Keratinocyte (primary cell): ENCODE data around the gene LITAFD. TPM values are rescaled to one million over a fixed set of nuclear protein-coding genes. Genes with fewer than 3 reads are reported as not detected.

Experiments
- DNase-seq: peaks from one replicate; pipeline ENCODE4 v3.0.0-alpha.2; 2011; ENCODE audit warnings: low read depth, missing footprints, low spot score
- FAIRE-seq: peaks from 2 replicates; lab custom pipeline; 2011; peaks lifted over from hg19 to GRCh38; lab: Jason Lieb, UNC
- H2AFZ ChIP-seq: 2 replicates; pipeline ENCODE4 v1.6.0; 2012; ENCODE audit warnings: low read length, control low read depth, inconsistent platforms; ENCODE audit not compliant: control insufficient read depth
- H3K27ac ChIP-seq: 2 replicates; pipeline ENCODE4 v1.5.1; 2011; ENCODE audit warnings: low read length; ENCODE audit not compliant: control insufficient read depth, insufficient read depth
- H3K27me3 ChIP-seq: 3 replicates; pipeline ENCODE4 v1.6.0; 2011; ENCODE audit warnings: low read length; ENCODE audit not compliant: control insufficient read depth, insufficient read depth; ENCODE audit errors: extremely low read depth
- H3K36me3 ChIP-seq, 2 experiments: 2 replicates in 1 of 2; 3 replicates in 1 of 2; pipeline ENCODE4 v1.5.1; 2011; ENCODE audit warnings: low read length in 2 of 2, mild to moderate bottlenecking in 1 of 2; ENCODE audit not compliant: control insufficient read depth in 2 of 2, insufficient read depth in 2 of 2; ENCODE audit errors: extremely low read depth in 1 of 2
- H3K4me1 ChIP-seq: 3 replicates; pipeline ENCODE4 v1.5.1; 2011; ENCODE audit warnings: low read length; ENCODE audit not compliant: control insufficient read depth, insufficient read depth; ENCODE audit errors: extremely low read depth
- H3K4me2 ChIP-seq: 3 replicates; pipeline ENCODE4 v1.6.0; 2011; ENCODE audit warnings: low read depth, low read length; ENCODE audit not compliant: control insufficient read depth, insufficient read depth; ENCODE audit errors: extremely low read depth
- H3K4me3 ChIP-seq, 3 experiments: fragments of 200-600 bp in 1 of 3; sonication (generic) in 1 of 3; 2 replicates in 2 of 3; 3 replicates in 1 of 3; pipeline ENCODE4 v1.5.1; 2011 to 2016; ENCODE audit warnings: low read length in 3 of 3, mild to moderate bottlenecking in 3 of 3, control low read depth in 2 of 3, inconsistent platforms in 1 of 3, low read depth in 1 of 3, mixed read lengths in 1 of 3, mixed run types in 1 of 3, moderate library complexity in 1 of 3; ENCODE audit not compliant: control insufficient read depth in 2 of 3, insufficient read depth in 2 of 3; ENCODE audit errors: extremely low read depth in 1 of 3
- H3K79me2 ChIP-seq: 2 replicates; pipeline ENCODE4 v1.6.0; 2012; ENCODE audit warnings: low read length; ENCODE audit not compliant: control insufficient read depth, insufficient read depth
- H3K9ac ChIP-seq: 3 replicates; pipeline ENCODE4 v1.6.0; 2011; ENCODE audit warnings: low read length; ENCODE audit not compliant: control insufficient read depth, insufficient read depth; ENCODE audit errors: extremely low read depth
- H3K9me1 ChIP-seq: 3 replicates; pipeline ENCODE4 v1.6.0; 2011; ENCODE audit warnings: low read length; ENCODE audit not compliant: control insufficient read depth, insufficient read depth; ENCODE audit errors: extremely low read depth
- H3K9me3 ChIP-seq: 2 replicates; pipeline ENCODE4 v1.5.1; 2012; ENCODE audit warnings: low read depth, low read length; ENCODE audit not compliant: control insufficient read depth
- H4K20me1 ChIP-seq: 3 replicates; pipeline ENCODE4 v1.6.0; 2011; ENCODE audit warnings: low read length; ENCODE audit not compliant: control insufficient read depth, insufficient read depth; ENCODE audit errors: extremely low read depth
- CTCF ChIP-seq, 3 experiments: IDR thresholded peaks in 1 of 3; conservative IDR thresholded peaks in 1 of 3; optimal IDR thresholded peaks in 1 of 3; 2 replicates in 2 of 3; 3 replicates in 1 of 3; pipeline versions ENCODE3 to v1.5.1; 2011; ENCODE audit warnings: low read length in 3 of 3, mild to moderate bottlenecking in 3 of 3, moderate library complexity in 2 of 3, control low read depth in 1 of 3, inconsistent platforms in 1 of 3; ENCODE audit not compliant: insufficient read depth in 2 of 3; ENCODE audit errors: extremely low read depth in 1 of 3
- EZH2 ChIP-seq: IDR thresholded peaks from one replicate; pipeline ENCODE4 v1.6.1; 2012; ENCODE audit warnings: inconsistent platforms, mild to moderate bottlenecking, low read length, moderate library complexity
- dilution Hi-C: fragments of 300-500 bp; cut with MboI; formaldehyde crosslinking; loops from one replicate; pipeline ENCODE4 v1.7.0; 2020; ENCODE audit warnings: low sequenced_read_pairs; ENCODE audit not compliant: extremely low pct_ligation_motif_present
- polyA plus RNA-seq, 5 experiments: library from polyadenylated mRNA; depleted of rRNA in 3 of 5; stranded (reverse) in 3 of 5; stranded (forward) in 1 of 5; unstranded in 1 of 5; fragments of >200 nt; gene quantifications; 1 replicate in 1 of 5; 2 replicates in 3 of 5; 3 replicates in 1 of 5; pipeline versions ENCODE4 v1.2.1 to v1.2.3, GENCODE V29; 2011 to 2012; ENCODE audit warnings: missing spikeins in 2 of 5, low read depth in 1 of 5, low replicate concordance in 1 of 5

The LITAFD gene
- polyA plus RNA-seq, 1 donor (not counting 4 experiments of a cell fraction or from before 2014, with no cell fraction given), result not detected

- TF ChIP-seq CTCF (optimal IDR thresholded peaks at IDR 0.05 in 1 of 3, IDR thresholded peaks at IDR 0.05 in 1 of 3, conservative IDR thresholded peaks at IDR 0.05 in 1 of 3; ENCODE audit: extremely low read depth in 1 of 3, insufficient read depth in 2 of 3, low read length in 3 of 3) (no peak), EZH2 (no peak)
- H3K9me3 ChIP-seq, result no peaks in the 10 kb centered on the region
- peaks cover 16% of the 10 kb centered on the region for H4K20me1 ChIP-seq
- H3K9me1 ChIP-seq, result no peaks in the 10 kb centered on the region
- no peak overlapping the region for H2AFZ ChIP-seq
- H3K9ac ChIP-seq, result no peak overlapping the region
- FAIRE-seq (no peak), DNase-seq (no peak)
- no peak overlapping the region for H3K27ac ChIP-seq
- H3K79me2 ChIP-seq, result peaks cover 75% of the 10 kb centered on the region
- no peaks in the 10 kb centered on the region for H3K4me1 ChIP-seq
- no peak overlapping the region for H3K4me2 ChIP-seq
- dilution Hi-C loops, result loop anchor here (25.0 kb wide), 1 partner anchor 187 kb away; no protein-coding TSS in a partner anchor
- H3K4me3 ChIP-seq, result no peak overlapping the region
- H3K36me3 ChIP-seq, result peaks cover 27 to 42% of the 10 kb centered on the region in 2 experiments
- H3K27me3 ChIP-seq, result no peaks in the 10 kb centered on the region
Observed at GRCh38 chr16:8925455-8925854, 43.3 kb downstream of the LITAFD start.

- H2AFZ ChIP-seq, result no peak overlapping the region
- no peaks in the 10 kb centered on the region for H3K9me3 ChIP-seq
- no peak overlapping the region for H3K4me2 ChIP-seq
- H3K79me2 ChIP-seq, result peaks cover 85% of the 10 kb centered on the region
- no peak overlapping the region for H3K27ac ChIP-seq
- no peaks in the 10 kb centered on the region for H3K27me3 ChIP-seq
- H3K4me3 ChIP-seq, result no peak overlapping the region
- no peak for DNase-seq
- H3K36me3 ChIP-seq, result peaks cover 19 to 40% of the 10 kb centered on the region in 2 experiments
- H3K9ac ChIP-seq, result no peak overlapping the region
- FAIRE-seq, result no peak
- H3K4me1 ChIP-seq, result no peaks in the 10 kb centered on the region
- H3K9me1 ChIP-seq, result no peaks in the 10 kb centered on the region
- TF ChIP-seq CTCF (optimal IDR thresholded peaks at IDR 0.05 in 1 of 3, IDR thresholded peaks at IDR 0.05 in 1 of 3, conservative IDR thresholded peaks at IDR 0.05 in 1 of 3; ENCODE audit: extremely low read depth in 1 of 3, insufficient read depth in 2 of 3, low read length in 3 of 3), result no peak
- dilution Hi-C loops, result loop anchor here (25.0 kb wide), 1 partner anchor 185 kb away; no protein-coding TSS in a partner anchor
- H4K20me1 ChIP-seq, result peaks cover 26% of the 10 kb centered on the region
Observed at GRCh38 chr16:8926827-8927226, 44.7 kb downstream of the LITAFD start.
